Muscle layer of colon (tissue), 2 donors: ENCODE data around the gene HOXC9.

Experiments
- H3K27ac ChIP-seq: one replicate; pipeline ENCODE4 v1.7.0; 2013; ENCODE audit warnings: low read depth, mild to moderate bottlenecking, low read length, moderate library complexity
- H3K27me3 ChIP-seq, 2 donors: one replicate each; pipeline ENCODE4 v1.7.0; 2013; ENCODE audit warnings: low read length in 2 of 2, mild to moderate bottlenecking in 2 of 2; ENCODE audit not compliant: insufficient read depth in 2 of 2, control insufficient read depth in 1 of 2
- H3K36me3 ChIP-seq: one replicate; pipeline ENCODE4 v1.7.0; 2013; ENCODE audit warnings: mild to moderate bottlenecking, low read length; ENCODE audit not compliant: insufficient read depth
- H3K4me1 ChIP-seq: one replicate; pipeline ENCODE4 v1.7.0; 2013; ENCODE audit warnings: mild to moderate bottlenecking, low read length; ENCODE audit not compliant: insufficient read depth
- H3K4me3 ChIP-seq, 2 donors: one replicate each; pipeline ENCODE4 v1.7.0; 2013; ENCODE audit warnings: low read length in 2 of 2, low read depth in 1 of 2, mild to moderate bottlenecking in 1 of 2, moderate library complexity in 1 of 2
- H3K9ac ChIP-seq: one replicate; pipeline ENCODE4 v1.7.0; 2013; ENCODE audit warnings: low read length
- H3K9me3 ChIP-seq: one replicate; pipeline ENCODE4 v1.7.0; 2013; ENCODE audit warnings: mild to moderate bottlenecking, low read length
- donor health status: abdominal sarcoma.
- donor health status: Adenocarcinoma of cecum.

The HOXC9 gene

GRCh38 chr12:54024581-54025305, 24.8 kb downstream of the HOXC9 start:
- H3K36me3 ChIP-seq: no peaks in the 10 kb centered on the region
- H3K9me3 ChIP-seq: no peaks in the 10 kb centered on the region
- H3K27ac ChIP-seq: no peak overlapping the region
- H3K27me3 ChIP-seq: peaks cover 31 to 93% of the 10 kb centered on the region in 2 donors
- H3K9ac ChIP-seq: no peak overlapping the region
- no peak overlapping the region for H3K4me3 ChIP-seq
- H3K4me1 ChIP-seq: peaks cover 13% of the 10 kb centered on the region

GRCh38 chr12:54025499-54026405, 25.8 kb downstream of the HOXC9 start:
- H3K9ac ChIP-seq: no peak overlapping the region
- H3K27ac ChIP-seq: no peak overlapping the region
- no peaks in the 10 kb centered on the region for H3K36me3 ChIP-seq
- peaks cover 8% of the 10 kb centered on the region for H3K4me1 ChIP-seq
- H3K4me3 ChIP-seq: no peak overlapping the region
- peaks cover 31 to 93% of the 10 kb centered on the region in 2 donors for H3K27me3 ChIP-seq
- no peaks in the 10 kb centered on the region for H3K9me3 ChIP-seq

- peaks cover 33 to 93% of the 10 kb centered on the region in 2 donors for H3K27me3 ChIP-seq
- H3K27ac ChIP-seq: no peak overlapping the region
These were observed 26.9 kb downstream of the HOXC9 start for GRCh38 chr12:54026640-54027441.

GRCh38 chr12:54027442-54027786, 27.5 kb downstream of the HOXC9 start:
- no peak overlapping the region for H3K4me3 ChIP-seq
- no peak overlapping the region for H3K9ac ChIP-seq
- no peaks in the 10 kb centered on the region for H3K36me3 ChIP-seq
- peaks cover 39 to 94% of the 10 kb centered on the region in 2 donors for H3K27me3 ChIP-seq
- H3K4me1 ChIP-seq: peaks cover 8% of the 10 kb centered on the region
- no peaks in the 10 kb centered on the region for H3K9me3 ChIP-seq
- H3K27ac ChIP-seq: no peak overlapping the region

More at GRCh38 chr12:54026640-54027441, 26.9 kb downstream of the HOXC9 start:
- H3K4me3 ChIP-seq: no peak overlapping the region
- no peaks in the 10 kb centered on the region for H3K36me3 ChIP-seq
- H3K9me3 ChIP-seq: no peaks in the 10 kb centered on the region
- no peak overlapping the region for H3K9ac ChIP-seq
- peaks cover 8% of the 10 kb centered on the region for H3K4me1 ChIP-seq

GRCh38 chr12:54028314-54029201, 28.6 kb downstream of the HOXC9 start, which contains the start of gene HOXC6:
HOXC6 (plus strand) TSS chr12:54028440; CDS start chr12:54028522, 82 bp downstream.
- H3K36me3 ChIP-seq: no peaks in the 10 kb centered on the region
- no peak within 1 kb of the TSS for H3K27ac ChIP-seq
- no peak within 1 kb of the TSS for H3K9ac ChIP-seq
- H3K4me1 ChIP-seq: peaks cover 16% of the 10 kb centered on the region
- H3K4me3 ChIP-seq: no peak within 1 kb of the TSS
- peaks cover 49 to 97% of the 10 kb centered on the region in 2 donors for H3K27me3 ChIP-seq
- no peaks in the 10 kb centered on the region for H3K9me3 ChIP-seq

GRCh38 chr12:54029529-54030441, 29.8 kb downstream of the HOXC9 start:
- peaks cover 49 to 97% of the 10 kb centered on the region in 2 donors for H3K27me3 ChIP-seq
- H3K9me3 ChIP-seq: no peaks in the 10 kb centered on the region
- H3K9ac ChIP-seq: no peak overlapping the region
- no peak overlapping the region for H3K27ac ChIP-seq
- H3K36me3 ChIP-seq: no peaks in the 10 kb centered on the region
- no peak overlapping the region for H3K4me3 ChIP-seq
- H3K4me1 ChIP-seq: peaks cover 18% of the 10 kb centered on the region

- Histone ChIP-seq H3K4me1 (peaks cover 18% of the 10 kb centered on the region), H3K27me3 (peaks cover 47 to 99% of the 10 kb centered on the region in 2 donors), H3K36me3 (no peaks in the 10 kb centered on the region), H3K27ac (no peak overlapping the region), H3K9ac (no peak overlapping the region), H3K4me3 (no peak overlapping the region), H3K9me3 (no peaks in the 10 kb centered on the region)
These were observed 30.5 kb downstream of the HOXC9 start for GRCh38 chr12:54030442-54030801.

- Histone ChIP-seq H3K9ac (no peak overlapping the region), H3K36me3 (no peaks in the 10 kb centered on the region), H3K27ac (no peak overlapping the region), H3K4me3 (no peak overlapping the region), H3K27me3 (peaks cover 47 to 99% of the 10 kb centered on the region in 2 donors), H3K4me1 (peaks cover 18% of the 10 kb centered on the region), H3K9me3 (no peaks in the 10 kb centered on the region)
These were observed 31.0 kb downstream of the HOXC9 start for GRCh38 chr12:54030889-54031471.

- peaks cover 43 to 94% of the 10 kb centered on the region in 2 donors for H3K27me3 ChIP-seq
- H3K4me3 ChIP-seq: no peak overlapping the region
- H3K9me3 ChIP-seq: no peaks in the 10 kb centered on the region
- H3K36me3 ChIP-seq: no peaks in the 10 kb centered on the region
- H3K27ac ChIP-seq: no peak overlapping the region
- H3K9ac ChIP-seq: no peak overlapping the region
- peaks cover 18% of the 10 kb centered on the region for H3K4me1 ChIP-seq
These were observed 31.5 kb downstream of the HOXC9 start for GRCh38 chr12:54031480-54031879.
